Measurements from ENCODE around the gene ENOX1. TPM values are rescaled to one million over a fixed set of nuclear protein-coding genes. Genes with fewer than 3 reads are reported as not detected.

ENOX1 gene
- total RNA-seq, 3 donors from 2014 or later (not counting 1 experiment from before 2014, with no cell fraction given) = not detected

- DNase-seq = no peak
- Mint-ChIP-seq H3K36me3 (no peaks in the 10 kb centered on the region), H3K9me3 (no peaks in the 10 kb centered on the region), H3K27me3 (ENCODE audit: low read depth in 2 of 2) (peaks cover 7 to 21% of the 10 kb centered on the region in 2 donors), H3K4me1 (no peaks in the 10 kb centered on the region), H3K27ac (no peak overlapping the region), H3K4me3 (no peak overlapping the region)
- H3K27me3 ChIP-seq (ENCODE audit: control insufficient read depth, insufficient read depth, low read length) = no peaks in the 10 kb centered on the region
- H3K4me3 ChIP-seq (ENCODE audit: low read length) = no peak overlapping the region
- no peak for TF ChIP-seq CTCF (IDR thresholded peaks at IDR 0.05)
- H3K36me3 ChIP-seq (ENCODE audit: control insufficient read depth, insufficient read depth, low read length) = no peaks in the 10 kb centered on the region
- H3K9me3 ChIP-seq (ENCODE audit: control insufficient read depth, insufficient read depth, low read length) = no peaks in the 10 kb centered on the region
- intact Hi-C loops (cut with micrococcal nuclease) = no loop called here
- H3K4me1 ChIP-seq (ENCODE audit: control insufficient read depth, insufficient read depth, low read length) = no peaks in the 10 kb centered on the region
- H3K27ac ChIP-seq (ENCODE audit: low read length) = no peak overlapping the region
- 87% methylated on average over 6 of the region's 6 CpGs for WGBS (ENCODE audit: insufficient coverage)
- ATAC-seq = no peak
These were observed 23.5 kb downstream of the ENOX1 start for GRCh38 chr13:43763143-43763759.

- no peaks in the 10 kb centered on the region for H3K9me3 Mint-ChIP-seq
- no peaks in the 10 kb centered on the region for H3K36me3 Mint-ChIP-seq
- no peak overlapping the region for H3K27ac ChIP-seq (ENCODE audit: low read length)
- no peaks in the 10 kb centered on the region for H3K9me3 ChIP-seq (ENCODE audit: control insufficient read depth, insufficient read depth, low read length)
- 97% methylated on average over 4 of the region's 4 CpGs for WGBS (ENCODE audit: insufficient coverage)
- no peaks in the 10 kb centered on the region for H3K36me3 ChIP-seq (ENCODE audit: control insufficient read depth, insufficient read depth, low read length)
- H3K27me3 Mint-ChIP-seq (ENCODE audit: low read depth in 2 of 2) = peaks cover 3 to 21% of the 10 kb centered on the region in 2 donors
- H3K4me3 Mint-ChIP-seq = no peak overlapping the region
- DNase-seq = no peak
- no peak overlapping the region for H3K4me3 ChIP-seq (ENCODE audit: low read length)
- no peaks in the 10 kb centered on the region for H3K4me1 ChIP-seq (ENCODE audit: control insufficient read depth, insufficient read depth, low read length)
- H3K4me1 Mint-ChIP-seq = no peaks in the 10 kb centered on the region
- no peak overlapping the region for H3K27ac Mint-ChIP-seq
- TF ChIP-seq CTCF (IDR thresholded peaks at IDR 0.05) = no peak
- no peak for ATAC-seq
- no peaks in the 10 kb centered on the region for H3K27me3 ChIP-seq (ENCODE audit: control insufficient read depth, insufficient read depth, low read length)
- intact Hi-C loops (cut with micrococcal nuclease) = no loop called here
These were observed 25.0 kb downstream of the ENOX1 start for GRCh38 chr13:43761616-43762315.

- ATAC-seq = no peak
These were observed 26.5 kb downstream of the ENOX1 start for GRCh38 chr13:43760257-43760656.

More at GRCh38 chr13:43760257-43760656, 26.5 kb downstream of the ENOX1 start:
- H3K9me3 ChIP-seq (ENCODE audit: control insufficient read depth, insufficient read depth, low read length) = no peaks in the 10 kb centered on the region
- no peak for DNase-seq
- no peaks in the 10 kb centered on the region for H3K36me3 ChIP-seq (ENCODE audit: control insufficient read depth, insufficient read depth, low read length)
- H3K27ac ChIP-seq (ENCODE audit: low read length) = no peak overlapping the region
- H3K4me3 ChIP-seq (ENCODE audit: low read length) = no peak overlapping the region
- no peaks in the 10 kb centered on the region for H3K4me1 ChIP-seq (ENCODE audit: control insufficient read depth, insufficient read depth, low read length)
- Mint-ChIP-seq H3K9me3 (no peaks in the 10 kb centered on the region), H3K4me1 (no peaks in the 10 kb centered on the region), H3K27me3 (ENCODE audit: low read depth in 2 of 2) (peaks cover 1 to 21% of the 10 kb centered on the region in 2 donors), H3K36me3 (no peaks in the 10 kb centered on the region), H3K27ac (no peak overlapping the region), H3K4me3 (no peak overlapping the region)
- WGBS (ENCODE audit: insufficient coverage) = 86% methylated on average over 3 of the region's 3 CpGs
- intact Hi-C loops (cut with micrococcal nuclease) = no loop called here
- no peak for TF ChIP-seq CTCF (IDR thresholded peaks at IDR 0.05)
- no peaks in the 10 kb centered on the region for H3K27me3 ChIP-seq (ENCODE audit: control insufficient read depth, insufficient read depth, low read length)
